GM12878 (cell line): Measurements from ENCODE around the gene CBX7. TPM values are rescaled to one million over a fixed set of nuclear protein-coding genes. Genes with fewer than 3 reads are reported as not detected.

Experiments used
- ATF2 ChIP-seq: IDR thresholded peaks from 2 replicates; pipeline ENCODE4 v1.6.1; 2012; ENCODE audit warnings: low read length, inconsistent platforms
- SPI1 ChIP-seq: IDR thresholded peaks from 2 replicates; pipeline ENCODE4 v1.6.1; 2011; ENCODE audit warnings: low read depth, mild to moderate bottlenecking, low read length, moderate library complexity, borderline replicate concordance; ENCODE audit not compliant: insufficient read depth
- SRF ChIP-seq, 2 experiments: IDR thresholded peaks; 2 replicates each; pipeline ENCODE4 v1.6.1; 2011; ENCODE audit warnings: low read depth in 2 of 2, low read length in 2 of 2, mild to moderate bottlenecking in 1 of 2, moderate library complexity in 1 of 2
- ZNF592 ChIP-seq: fragments of 450-650 bp; IDR thresholded peaks from 2 replicates; pipeline ENCODE4 v1.6.1; 2017; ENCODE audit warnings: mild to moderate bottlenecking, moderate library complexity
- polyA plus RNA-seq, 11 experiments: library from polyadenylated mRNA; depleted of rRNA in 4 of 11; unstranded in 6 of 11; stranded (reverse) in 5 of 11; fragments of >200 nt; fragmentation: Nextera tagmentation in 4 of 11; fragmentation: Illumina TruSeq in 1 of 11; extraction: Ambion mirVana in 4 of 11; extraction: Trizol in 1 of 11; gene quantifications; 1 replicate in 1 of 11; 2 replicates in 10 of 11; pipeline versions ENCODE4 v1.2.1 to v1.2.3, GENCODE V29; 2011 to 2016; ENCODE audit warnings: inconsistent platforms in 2 of 11, missing spikeins in 2 of 11, low read depth in 1 of 11
- total RNA-seq, 4 experiments: library from RNA; depleted of rRNA in 3 of 4; stranded (reverse); fragments of >200 nt in 3 of 4; fragmentation: Illumina TruSeq in 1 of 4; extraction: Trizol in 1 of 4; gene quantifications; 2 replicates each; pipeline versions ENCODE4 v1.2.1 to v1.2.3, GENCODE V29; 2013 to 2021

Gene CBX7
- total and polyA plus RNA-seq, 10 of the 15 experiments (the other 5 are each of a cell fraction or from before 2014, with no cell fraction given): 0.18 to 17.2 (median 5.6) TPM

GRCh38 chr22:39132281-39132680 lies 20.2 kb downstream of the CBX7 start (continued):
- no peak for TF ChIP-seq ATF2
- no peak for TF ChIP-seq SRF (IDR thresholded peaks at IDR 0.05; ENCODE audit: low read depth in 2 of 2, low read length in 2 of 2)
- no peak for TF ChIP-seq SPI1
- no peak for TF ChIP-seq ZNF592
